ENCODE measurements around the gene PPM1A.

DNA sequence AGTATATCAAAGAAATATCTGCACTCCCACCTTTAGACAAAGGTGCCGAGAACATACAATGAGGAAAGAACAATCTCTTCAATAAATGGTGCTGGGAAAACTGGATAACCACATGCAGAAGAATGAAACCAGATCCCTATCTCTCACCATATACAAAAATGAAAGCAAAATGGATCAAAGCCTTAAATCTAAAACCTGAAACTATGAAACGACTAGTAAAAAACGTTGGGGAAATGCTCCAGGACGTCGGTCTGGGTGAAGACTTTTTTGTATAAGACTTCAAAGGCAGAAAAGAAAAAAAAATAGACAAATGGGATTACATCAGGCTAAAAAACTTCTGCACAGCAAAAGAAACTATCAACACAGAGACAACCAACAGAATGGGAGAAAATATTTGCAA is 83.8 kb downstream of the PPM1A start:
- TF ChIP-seq BCL11A (tag by site-specific recombination; IDR thresholded peaks at IDR 0.05; ENCODE audit: low read depth) = no peak
- TF ChIP-seq, protein P1, sequence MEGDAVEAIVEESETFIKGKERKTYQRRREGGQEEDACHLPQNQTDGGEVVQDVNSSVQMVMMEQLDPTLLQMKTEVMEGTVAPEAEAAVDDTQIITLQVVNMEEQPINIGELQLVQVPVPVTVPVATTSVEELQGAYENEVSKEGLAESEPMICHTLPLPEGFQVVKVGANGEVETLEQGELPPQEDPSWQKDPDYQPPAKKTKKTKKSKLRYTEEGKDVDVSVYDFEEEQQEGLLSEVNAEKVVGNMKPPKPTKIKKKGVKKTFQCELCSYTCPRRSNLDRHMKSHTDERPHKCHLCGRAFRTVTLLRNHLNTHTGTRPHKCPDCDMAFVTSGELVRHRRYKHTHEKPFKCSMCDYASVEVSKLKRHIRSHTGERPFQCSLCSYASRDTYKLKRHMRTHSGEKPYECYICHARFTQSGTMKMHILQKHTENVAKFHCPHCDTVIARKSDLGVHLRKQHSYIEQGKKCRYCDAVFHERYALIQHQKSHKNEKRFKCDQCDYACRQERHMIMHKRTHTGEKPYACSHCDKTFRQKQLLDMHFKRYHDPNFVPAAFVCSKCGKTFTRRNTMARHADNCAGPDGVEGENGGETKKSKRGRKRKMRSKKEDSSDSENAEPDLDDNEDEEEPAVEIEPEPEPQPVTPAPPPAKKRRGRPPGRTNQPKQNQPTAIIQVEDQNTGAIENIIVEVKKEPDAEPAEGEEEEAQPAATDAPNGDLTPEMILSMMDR (tag by site-specific recombination; IDR thresholded peaks at IDR 0.05) = no peak
- TF ChIP-seq, protein P2, sequence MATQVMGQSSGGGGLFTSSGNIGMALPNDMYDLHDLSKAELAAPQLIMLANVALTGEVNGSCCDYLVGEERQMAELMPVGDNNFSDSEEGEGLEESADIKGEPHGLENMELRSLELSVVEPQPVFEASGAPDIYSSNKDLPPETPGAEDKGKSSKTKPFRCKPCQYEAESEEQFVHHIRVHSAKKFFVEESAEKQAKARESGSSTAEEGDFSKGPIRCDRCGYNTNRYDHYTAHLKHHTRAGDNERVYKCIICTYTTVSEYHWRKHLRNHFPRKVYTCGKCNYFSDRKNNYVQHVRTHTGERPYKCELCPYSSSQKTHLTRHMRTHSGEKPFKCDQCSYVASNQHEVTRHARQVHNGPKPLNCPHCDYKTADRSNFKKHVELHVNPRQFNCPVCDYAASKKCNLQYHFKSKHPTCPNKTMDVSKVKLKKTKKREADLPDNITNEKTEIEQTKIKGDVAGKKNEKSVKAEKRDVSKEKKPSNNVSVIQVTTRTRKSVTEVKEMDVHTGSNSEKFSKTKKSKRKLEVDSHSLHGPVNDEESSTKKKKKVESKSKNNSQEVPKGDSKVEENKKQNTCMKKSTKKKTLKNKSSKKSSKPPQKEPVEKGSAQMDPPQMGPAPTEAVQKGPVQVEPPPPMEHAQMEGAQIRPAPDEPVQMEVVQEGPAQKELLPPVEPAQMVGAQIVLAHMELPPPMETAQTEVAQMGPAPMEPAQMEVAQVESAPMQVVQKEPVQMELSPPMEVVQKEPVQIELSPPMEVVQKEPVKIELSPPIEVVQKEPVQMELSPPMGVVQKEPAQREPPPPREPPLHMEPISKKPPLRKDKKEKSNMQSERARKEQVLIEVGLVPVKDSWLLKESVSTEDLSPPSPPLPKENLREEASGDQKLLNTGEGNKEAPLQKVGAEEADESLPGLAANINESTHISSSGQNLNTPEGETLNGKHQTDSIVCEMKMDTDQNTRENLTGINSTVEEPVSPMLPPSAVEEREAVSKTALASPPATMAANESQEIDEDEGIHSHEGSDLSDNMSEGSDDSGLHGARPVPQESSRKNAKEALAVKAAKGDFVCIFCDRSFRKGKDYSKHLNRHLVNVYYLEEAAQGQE (tag by site-specific recombination; IDR thresholded peaks at IDR 0.05) = no peak
- TF ChIP-seq, protein P3, sequence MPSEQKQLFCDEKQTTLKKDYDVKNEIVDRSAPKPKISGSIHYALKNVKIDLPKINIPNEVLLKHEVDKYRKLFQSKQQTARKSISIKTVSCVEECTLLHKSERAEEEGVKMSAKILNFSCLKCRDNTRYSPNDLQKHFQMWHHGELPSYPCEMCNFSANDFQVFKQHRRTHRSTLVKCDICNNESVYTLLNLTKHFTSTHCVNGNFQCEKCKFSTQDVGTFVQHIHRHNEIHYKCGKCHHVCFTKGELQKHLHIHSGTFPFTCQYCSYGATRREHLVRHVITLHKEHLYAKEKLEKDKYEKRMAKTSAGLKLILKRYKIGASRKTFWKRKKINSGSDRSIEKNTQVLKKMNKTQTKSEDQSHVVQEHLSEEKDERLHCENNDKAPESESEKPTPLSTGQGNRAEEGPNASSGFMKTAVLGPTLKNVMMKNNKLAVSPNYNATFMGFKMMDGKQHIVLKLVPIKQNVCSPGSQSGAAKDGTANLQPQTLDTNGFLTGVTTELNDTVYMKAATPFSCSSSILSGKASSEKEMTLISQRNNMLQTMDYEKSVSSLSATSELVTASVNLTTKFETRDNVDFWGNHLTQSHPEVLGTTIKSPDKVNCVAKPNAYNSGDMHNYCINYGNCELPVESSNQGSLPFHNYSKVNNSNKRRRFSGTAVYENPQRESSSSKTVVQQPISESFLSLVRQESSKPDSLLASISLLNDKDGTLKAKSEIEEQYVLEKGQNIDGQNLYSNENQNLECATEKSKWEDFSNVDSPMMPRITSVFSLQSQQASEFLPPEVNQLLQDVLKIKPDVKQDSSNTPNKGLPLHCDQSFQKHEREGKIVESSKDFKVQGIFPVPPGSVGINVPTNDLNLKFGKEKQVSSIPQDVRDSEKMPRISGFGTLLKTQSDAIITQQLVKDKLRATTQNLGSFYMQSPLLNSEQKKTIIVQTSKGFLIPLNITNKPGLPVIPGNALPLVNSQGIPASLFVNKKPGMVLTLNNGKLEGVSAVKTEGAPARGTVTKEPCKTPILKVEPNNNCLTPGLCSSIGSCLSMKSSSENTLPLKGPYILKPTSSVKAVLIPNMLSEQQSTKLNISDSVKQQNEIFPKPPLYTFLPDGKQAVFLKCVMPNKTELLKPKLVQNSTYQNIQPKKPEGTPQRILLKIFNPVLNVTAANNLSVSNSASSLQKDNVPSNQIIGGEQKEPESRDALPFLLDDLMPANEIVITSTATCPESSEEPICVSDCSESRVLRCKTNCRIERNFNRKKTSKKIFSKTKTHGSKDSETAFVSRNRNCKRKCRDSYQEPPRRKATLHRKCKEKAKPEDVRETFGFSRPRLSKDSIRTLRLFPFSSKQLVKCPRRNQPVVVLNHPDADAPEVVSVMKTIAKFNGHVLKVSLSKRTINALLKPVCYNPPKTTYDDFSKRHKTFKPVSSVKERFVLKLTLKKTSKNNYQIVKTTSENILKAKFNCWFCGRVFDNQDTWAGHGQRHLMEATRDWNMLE (tag by site-specific recombination; conservative IDR thresholded peaks at IDR 0.05; ENCODE audit: low read depth) = no peak

Measured in HEK293 (cell line).